Upper lobe of left lung (tissue), 4 donors: ENCODE results near the gene SSPN.

ENCODE experiments used
- EP300 ChIP-seq, 4 donors: sonication (generic); formaldehyde crosslinking; IDR thresholded peaks; one replicate each; pipeline ENCODE4 v1.5.1; 2017; ENCODE audit warnings: antibody characterized with exemption in 4 of 4, control low read depth in 2 of 4
- POLR2A ChIP-seq, 4 donors: fragments of 450-650 bp; IDR thresholded peaks; one replicate each; pipeline ENCODE4 v1.5.1; 2016 to 2017; ENCODE audit warnings: antibody characterized with exemption in 4 of 4, mild to moderate bottlenecking in 2 of 4
- POLR2AphosphoS5 ChIP-seq, 2 donors: sonication (generic); formaldehyde crosslinking; IDR thresholded peaks; one replicate each; pipeline ENCODE4 v1.5.1; 2017; ENCODE audit warnings: antibody characterized with exemption in 2 of 2
- TF ChIP-seq, protein P1 (sequence below), 6 experiments: fragments of 450-650 bp in 4 of 6; fragments of 200-600 bp in 2 of 6; sonication (generic) in 2 of 6; IDR thresholded peaks; one replicate each; pipeline ENCODE4 v1.5.1; 2016 to 2019; ENCODE audit warnings: antibody characterized with exemption in 6 of 6

DNA sequence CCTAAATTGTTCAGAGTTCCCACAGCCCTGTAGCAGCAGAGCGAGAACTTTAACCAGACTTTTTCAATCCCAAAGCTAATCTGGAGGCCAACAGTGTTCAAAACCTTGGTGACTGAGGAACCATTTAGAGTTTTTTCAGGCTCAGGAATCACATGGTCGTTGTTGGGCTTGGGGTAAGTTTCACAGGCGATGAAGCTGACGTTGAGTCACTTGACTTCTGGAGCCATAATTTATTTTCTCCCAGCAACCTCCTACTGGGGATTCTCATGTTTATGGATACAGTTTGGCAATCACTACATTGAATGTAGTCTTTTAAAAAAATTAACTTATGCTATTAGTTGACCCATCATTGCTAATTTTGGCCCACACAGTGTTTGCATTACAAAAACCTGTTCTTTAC, 34.5 kb downstream of the SSPN start:
- TF ChIP-seq, protein P1, sequence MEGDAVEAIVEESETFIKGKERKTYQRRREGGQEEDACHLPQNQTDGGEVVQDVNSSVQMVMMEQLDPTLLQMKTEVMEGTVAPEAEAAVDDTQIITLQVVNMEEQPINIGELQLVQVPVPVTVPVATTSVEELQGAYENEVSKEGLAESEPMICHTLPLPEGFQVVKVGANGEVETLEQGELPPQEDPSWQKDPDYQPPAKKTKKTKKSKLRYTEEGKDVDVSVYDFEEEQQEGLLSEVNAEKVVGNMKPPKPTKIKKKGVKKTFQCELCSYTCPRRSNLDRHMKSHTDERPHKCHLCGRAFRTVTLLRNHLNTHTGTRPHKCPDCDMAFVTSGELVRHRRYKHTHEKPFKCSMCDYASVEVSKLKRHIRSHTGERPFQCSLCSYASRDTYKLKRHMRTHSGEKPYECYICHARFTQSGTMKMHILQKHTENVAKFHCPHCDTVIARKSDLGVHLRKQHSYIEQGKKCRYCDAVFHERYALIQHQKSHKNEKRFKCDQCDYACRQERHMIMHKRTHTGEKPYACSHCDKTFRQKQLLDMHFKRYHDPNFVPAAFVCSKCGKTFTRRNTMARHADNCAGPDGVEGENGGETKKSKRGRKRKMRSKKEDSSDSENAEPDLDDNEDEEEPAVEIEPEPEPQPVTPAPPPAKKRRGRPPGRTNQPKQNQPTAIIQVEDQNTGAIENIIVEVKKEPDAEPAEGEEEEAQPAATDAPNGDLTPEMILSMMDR (IDR thresholded peaks at IDR 0.05): no peak
- TF ChIP-seq EP300 (IDR thresholded peaks at IDR 0.05) (no peak), POLR2A (IDR thresholded peaks at IDR 0.05) (no peak), POLR2AphosphoS5 (IDR thresholded peaks at IDR 0.05) (no peak)
